ENCODE data around the gene G0S2. TPM values are rescaled to one million over a fixed set of nuclear protein-coding genes. Genes with fewer than 3 reads are reported as not detected.
A peak's percentile ranks its signal among the peaks of the same experiment; 100 is the strongest.

Gene G0S2
- total RNA-seq, 1 experiment from 2014 or later: 9.0 TPM

DNA sequence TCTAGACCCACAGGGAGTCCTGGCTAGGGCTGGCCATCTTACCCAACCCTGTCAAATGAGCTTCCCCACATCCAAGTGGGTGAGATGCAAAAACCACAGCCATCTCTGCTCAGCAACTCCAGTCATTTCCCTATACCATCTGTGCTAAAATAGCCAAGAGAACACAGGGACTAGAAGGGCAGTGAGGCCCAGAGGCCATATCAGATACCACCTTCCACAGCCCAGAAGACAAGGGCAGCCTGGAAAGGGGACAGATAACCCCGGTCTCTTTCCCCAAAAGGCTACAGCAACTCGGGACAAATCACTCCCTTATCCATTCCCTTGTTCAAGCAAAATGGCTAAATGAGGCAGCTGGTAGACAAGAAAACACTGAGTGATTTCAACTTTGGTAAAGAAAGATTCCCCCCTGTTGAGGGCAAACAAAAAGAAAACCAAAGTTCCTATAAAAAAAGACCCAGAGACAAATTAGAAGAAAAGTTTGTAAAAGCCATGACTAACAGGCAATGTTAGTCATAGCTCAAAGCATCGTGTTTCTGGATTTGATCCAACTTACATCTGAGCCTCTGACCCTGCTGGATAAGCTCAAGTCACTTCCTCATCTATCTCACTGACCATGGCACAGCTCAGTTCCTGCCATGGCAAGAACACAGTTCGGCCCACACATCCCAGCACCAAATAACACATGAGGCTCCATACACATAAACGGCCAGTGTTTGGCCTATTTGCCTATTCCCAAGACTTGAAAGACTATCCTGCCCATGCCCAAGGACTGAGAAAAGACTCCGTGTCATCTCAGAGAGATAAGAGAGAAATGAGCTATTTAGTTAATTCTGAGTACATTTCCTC lies 26.1 kb upstream of the G0S2 start:
- no peak for TF ChIP-seq CTCF (conservative IDR thresholded peaks at IDR 0.05; ENCODE audit: low read depth, low read length)
- TF ChIP-seq EZH2 (IDR thresholded peaks at IDR 0.05; ENCODE audit: borderline replicate concordance, low read depth, low read length, poor library complexity, severe bottlenecking): no peak
- POLR2A ChIA-PET (ENCODE audit: low non-redundant PET): interaction anchor here (0.7 kb wide), 1 partner anchor 12 kb away, joined by 4 read pairs; no protein-coding TSS in a partner anchor
- peaks cover 44% of the 10 kb centered on the region for H3K4me1 ChIP-seq (ENCODE audit: insufficient read depth, low read length, poor library complexity, severe bottlenecking)
- CTCF ChIA-PET: no interaction called here
- H3K4me3 ChIP-seq (ENCODE audit: low read depth, low read length, poor library complexity, severe bottlenecking): no peak overlapping the region
- BruUV-seq (replicated peaks): TSS peak; percentile 92
- H3K27ac ChIP-seq (ENCODE audit: low read depth, low read length, poor library complexity, severe bottlenecking): no peak overlapping the region
- peak; percentile 82 for DNase-seq (ENCODE audit: low spot score)
- intact Hi-C loops (cut with micrococcal nuclease; ENCODE audit: unreplicated experiment): no loop called here
- no peaks in the 10 kb centered on the region for H3K36me3 ChIP-seq (ENCODE audit: insufficient read depth, low read length, poor library complexity, severe bottlenecking)
- no peaks in the 10 kb centered on the region for H3K27me3 ChIP-seq (replicated peaks; ENCODE audit: insufficient read depth, low read depth, low read length, poor library complexity)
- no peaks in the 10 kb centered on the region for H3K9me3 ChIP-seq (ENCODE audit: low read depth, low read length, poor library complexity, severe bottlenecking)

DNA sequence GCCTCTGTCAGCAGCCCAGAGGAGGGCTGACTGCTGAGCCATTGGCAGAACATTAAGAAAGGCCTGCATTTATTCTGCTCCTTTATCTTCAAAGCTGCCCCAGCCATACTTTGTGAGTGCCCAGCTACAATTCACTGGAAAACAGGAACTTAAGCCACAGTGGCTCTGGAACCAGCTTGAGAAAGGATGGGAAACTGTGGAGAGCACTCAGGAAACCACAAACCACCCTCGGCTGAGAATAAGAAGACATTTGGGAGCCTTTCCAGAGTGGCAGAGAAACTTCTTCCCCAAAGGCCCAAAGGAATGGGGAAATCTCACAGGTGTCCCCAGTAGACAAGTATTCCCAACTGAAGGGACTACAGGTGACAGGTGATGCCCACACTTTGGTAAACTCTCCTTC lies 24.8 kb upstream of the G0S2 start:
- peaks cover 43% of the 10 kb centered on the region for H3K4me1 ChIP-seq (ENCODE audit: insufficient read depth, low read length, poor library complexity, severe bottlenecking)
- H3K27me3 ChIP-seq (replicated peaks; ENCODE audit: insufficient read depth, low read depth, low read length, poor library complexity): no peaks in the 10 kb centered on the region
- TF ChIP-seq EZH2 (IDR thresholded peaks at IDR 0.05; ENCODE audit: borderline replicate concordance, low read depth, low read length, poor library complexity, severe bottlenecking): no peak
- H3K36me3 ChIP-seq (ENCODE audit: insufficient read depth, low read length, poor library complexity, severe bottlenecking): no peaks in the 10 kb centered on the region
- no peak for DNase-seq (ENCODE audit: low spot score)
- intact Hi-C loops (cut with micrococcal nuclease; ENCODE audit: unreplicated experiment): no loop called here
- H3K27ac ChIP-seq (ENCODE audit: low read depth, low read length, poor library complexity, severe bottlenecking): no peak overlapping the region
- CTCF ChIA-PET: no interaction called here
- H3K4me3 ChIP-seq (ENCODE audit: low read depth, low read length, poor library complexity, severe bottlenecking): no peak overlapping the region
- no TSS peak for BruUV-seq (replicated peaks)
- H3K9me3 ChIP-seq (ENCODE audit: low read depth, low read length, poor library complexity, severe bottlenecking): no peaks in the 10 kb centered on the region
- POLR2A ChIA-PET (ENCODE audit: low non-redundant PET): no interaction called here

GRCh38 chr1:209651138-209651587 lies 24.0 kb upstream of the G0S2 start:
- intact Hi-C loops (cut with micrococcal nuclease; ENCODE audit: unreplicated experiment): no loop called here
- Histone ChIP-seq H3K27me3 (replicated peaks; ENCODE audit: insufficient read depth, low read depth, low read length, poor library complexity) (no peaks in the 10 kb centered on the region), H3K27ac (ENCODE audit: low read depth, low read length, poor library complexity, severe bottlenecking) (no peak overlapping the region), H3K4me3 (ENCODE audit: low read depth, low read length, poor library complexity, severe bottlenecking) (no peak overlapping the region), H3K9me3 (ENCODE audit: low read depth, low read length, poor library complexity, severe bottlenecking) (no peaks in the 10 kb centered on the region), H3K4me1 (ENCODE audit: insufficient read depth, low read length, poor library complexity, severe bottlenecking) (peaks cover 36% of the 10 kb centered on the region), H3K36me3 (ENCODE audit: insufficient read depth, low read length, poor library complexity, severe bottlenecking) (no peaks in the 10 kb centered on the region)
- no TSS peak for BruUV-seq (replicated peaks)
- CTCF ChIA-PET: no interaction called here
- DNase-seq (ENCODE audit: low spot score): no peak
- POLR2A ChIA-PET (ENCODE audit: low non-redundant PET): no interaction called here
- TF ChIP-seq EZH2 (IDR thresholded peaks at IDR 0.05; ENCODE audit: borderline replicate concordance, low read depth, low read length, poor library complexity, severe bottlenecking): no peak
- no peak for TF ChIP-seq CTCF (conservative IDR thresholded peaks at IDR 0.05; ENCODE audit: low read depth, low read length)

Data from A673 (cell line).